Chondrocyte (in vitro differentiated cells): ENCODE results near the gene DRC1. TPM values are rescaled to one million over a fixed set of nuclear protein-coding genes. Genes with fewer than 3 reads are reported as not detected.

Source experiments
- DNase-seq: peaks from one replicate; pipeline ENCODE4 v3.0.0; 2021; ENCODE audit warnings: mixed read lengths, low spot score
- H3K27ac Mint-ChIP-seq: one replicate; pipeline ENCODE4 v1.8.0; 2021; ENCODE audit warnings: mild to moderate bottlenecking, moderate library complexity, mixed read lengths; ENCODE audit not compliant: unreplicated experiment
- H3K27me3 Mint-ChIP-seq: 2 replicates; pipeline ENCODE4 v1.8.0; 2021; ENCODE audit warnings: low read depth, mixed read lengths
- H3K36me3 Mint-ChIP-seq: 2 replicates; pipeline ENCODE4 v1.8.0; 2021; ENCODE audit warnings: low read depth, mixed read lengths
- H3K4me1 Mint-ChIP-seq: 2 replicates; pipeline ENCODE4 v1.8.0; 2021; ENCODE audit warnings: low read depth, mild to moderate bottlenecking, mixed read lengths
- H3K4me3 Mint-ChIP-seq: one replicate; pipeline ENCODE4 v1.8.0; 2021; ENCODE audit warnings: mild to moderate bottlenecking, moderate library complexity, mixed read lengths; ENCODE audit not compliant: unreplicated experiment
- H3K9me3 Mint-ChIP-seq: 2 replicates; pipeline ENCODE4 v1.8.0; 2021; ENCODE audit warnings: low read depth, mixed read lengths
- CTCF ChIP-seq: fragments of 200-600 bp; sonication (generic); IDR thresholded peaks from 2 replicates; pipeline ENCODE4 v1.5.0; 2021; ENCODE audit warnings: antibody characterized with exemption, mild to moderate bottlenecking, moderate library complexity
- total RNA-seq: library from RNA; stranded (reverse); gene quantifications from 3 replicates; pipeline ENCODE4 v1.2.1, GENCODE V29; 2021

Gene DRC1
- total RNA-seq, 1 donor from 2014 or later: 0.17 TPM

- H3K27ac Mint-ChIP-seq: no peak overlapping the region
- no peaks in the 10 kb centered on the region for H3K36me3 Mint-ChIP-seq
- H3K9me3 Mint-ChIP-seq: no peaks in the 10 kb centered on the region
- TF ChIP-seq CTCF: no peak
- H3K4me3 Mint-ChIP-seq: no peak overlapping the region
- no peak for DNase-seq
- H3K27me3 Mint-ChIP-seq: peaks cover 17% of the 10 kb centered on the region
- peaks cover 3% of the 10 kb centered on the region for H3K4me1 Mint-ChIP-seq
Measured at GRCh38 chr2:26504002-26504401, 102.3 kb downstream of the DRC1 start.

GRCh38 chr2:26506279-26506678 is 104.6 kb downstream of the DRC1 start:
- TF ChIP-seq CTCF: no peak
- no peaks in the 10 kb centered on the region for H3K36me3 Mint-ChIP-seq
- no peak overlapping the region for H3K4me3 Mint-ChIP-seq
- H3K4me1 Mint-ChIP-seq: peaks cover 3% of the 10 kb centered on the region
- DNase-seq: no peak
- peaks cover 18% of the 10 kb centered on the region for H3K27me3 Mint-ChIP-seq
- H3K9me3 Mint-ChIP-seq: no peaks in the 10 kb centered on the region
- H3K27ac Mint-ChIP-seq: no peak overlapping the region

Other genes with a start within 250 kb of the DRC1 start
- gene GAREM2, start 228.8 kb upstream of the DRC1 start, total RNA-seq: 6.5 to 22.6 TPM (median 19.1 TPM) in 3 replicates
- 98.0 to 119 TPM (median 103 TPM) in 3 replicates for gene HADHA, start 157.3 kb upstream of the DRC1 start, total RNA-seq
- 85.0 to 96.8 TPM (median 89.1 TPM) in 3 replicates for gene HADHB, start 157.0 kb upstream of the DRC1 start, total RNA-seq
- gene SELENOI, start 55.8 kb upstream of the DRC1 start, total RNA-seq: 15.5 to 22.2 TPM (median 17.2 TPM) in 3 replicates
- 0.10 to 0.85 TPM (median 0.12 TPM) in 3 replicates for gene ADGRF3, start 55.1 kb upstream of the DRC1 start, total RNA-seq
- not detected in 3 replicates for gene OTOF, start 76.2 kb downstream of the DRC1 start, total RNA-seq
- gene CIB4, start 239.4 kb downstream of the DRC1 start, total RNA-seq: not detected in 3 replicates